IMR-90 (cell line): ENCODE data around the gene PI4KA. TPM values are rescaled to one million over a fixed set of nuclear protein-coding genes. Genes with fewer than 3 reads are reported as not detected.

Experiments used
- ATAC-seq: fragments of 200-7000 bp; cut with Tn5 transposase; 2 replicates; pipeline ENCODE4 v1.9.1; 2020; ENCODE audit warnings: low read depth, mild to moderate bottlenecking, moderate library complexity
- BruUV-seq: library from RNA; stranded (reverse); fragments of 400-500 nt; replicated peaks from 2 replicates; lab custom pipeline; 2021; lab: Mats Ljungman, UMichigan
- CTCF ChIA-PET: fragments of 300-600 bp; formaldehyde crosslinking; extraction: SDS; loops from one replicate; lab custom pipeline; 2021; ENCODE audit warnings: antibody characterized with exemption; lab: Yijun Ruan, JAX
- POLR2A ChIA-PET: fragments of 300-600 bp; sonication (Branson Sonifier 250); formaldehyde crosslinking; loops from one replicate; lab custom pipeline; 2022; ENCODE audit warnings: antibody characterized with exemption; ENCODE audit not compliant: unreplicated experiment; lab: Charles Lee
- DNase-seq: peaks from one replicate; pipeline ENCODE4 v3.0.0; 2013
- H2AFZ ChIP-seq: replicated peaks from 2 replicates; pipeline ENCODE3; 2013; ENCODE audit warnings: low read length, mild to moderate bottlenecking; ENCODE audit not compliant: poor library complexity
- H2AK5ac ChIP-seq: 2 replicates; pipeline ENCODE4 v1.6.1; 2013; ENCODE audit warnings: low read depth, low read length, inconsistent platforms
- H2AK9ac ChIP-seq: replicated peaks from 2 replicates; pipeline ENCODE3; 2013; ENCODE audit warnings: mild to moderate bottlenecking, low read depth, low read length, moderate library complexity; ENCODE audit not compliant: poor library complexity
- H2BK120ac ChIP-seq: 2 replicates; pipeline ENCODE4 v1.6.1; 2013; ENCODE audit warnings: low read depth, low read length, inconsistent platforms
- H2BK15ac ChIP-seq: 3 replicates; pipeline ENCODE4 v1.6.1; 2013; ENCODE audit warnings: low read depth, low read length, inconsistent platforms
- H2BK20ac ChIP-seq: 2 replicates; pipeline ENCODE4 v1.6.1; 2013; ENCODE audit warnings: low read depth, mild to moderate bottlenecking, inconsistent platforms, low read length, moderate library complexity
- H2BK5ac ChIP-seq: 2 replicates; pipeline ENCODE4 v1.6.1; 2013; ENCODE audit warnings: mild to moderate bottlenecking, low read depth, low read length, inconsistent platforms; ENCODE audit not compliant: poor library complexity, severe bottlenecking
- H3K14ac ChIP-seq: replicated peaks from 2 replicates; pipeline ENCODE4 v1.6.1; 2013; ENCODE audit warnings: low read depth, low read length, inconsistent platforms
- H3K18ac ChIP-seq: 2 replicates; pipeline ENCODE4 v1.6.1; 2013; ENCODE audit warnings: low read depth, low read length, control low read depth
- H3K23ac ChIP-seq: 2 replicates; pipeline ENCODE4 v1.6.1; 2013; ENCODE audit warnings: low read depth, low read length, inconsistent platforms
- H3K27ac ChIP-seq: 2 replicates; pipeline ENCODE4 v1.5.1; 2013; ENCODE audit warnings: mild to moderate bottlenecking, control low read depth, low read length; ENCODE audit not compliant: insufficient read depth
- H3K27me3 ChIP-seq: 2 replicates; pipeline ENCODE4 v1.6.1; 2013; ENCODE audit warnings: low read length; ENCODE audit not compliant: control insufficient read depth, insufficient read depth
- H3K36me3 ChIP-seq: 2 replicates; pipeline ENCODE4 v1.6.1; 2013; ENCODE audit warnings: low read length, mixed read lengths; ENCODE audit not compliant: control insufficient read depth, insufficient read depth
- H3K4ac ChIP-seq: 2 replicates; pipeline ENCODE4 v1.6.1; 2013; ENCODE audit warnings: low read depth, low read length, inconsistent platforms
- H3K4me1 ChIP-seq: 2 replicates; pipeline ENCODE4 v1.6.1; 2013; ENCODE audit warnings: low read length, mixed read lengths; ENCODE audit not compliant: control insufficient read depth, insufficient read depth
- H3K4me2 ChIP-seq: 2 replicates; pipeline ENCODE4 v1.6.1; 2013; ENCODE audit warnings: low read depth, mild to moderate bottlenecking, control low read depth, low read length, moderate library complexity
- H3K4me3 ChIP-seq: 2 replicates; pipeline ENCODE4 v1.5.1; 2013; ENCODE audit warnings: low read depth, mild to moderate bottlenecking, control low read depth, low read length, moderate library complexity; ENCODE audit not compliant: insufficient read depth
- H3K56ac ChIP-seq: 2 replicates; pipeline ENCODE4 v1.6.1; 2013; ENCODE audit warnings: low read length, inconsistent platforms; ENCODE audit not compliant: insufficient read depth; ENCODE audit errors: extremely low read depth
- H3K79me1 ChIP-seq, 2 experiments: 2 replicates each; pipeline ENCODE4 v1.6.1; 2013; ENCODE audit warnings: low read length in 2 of 2, inconsistent platforms in 1 of 2, low read depth in 1 of 2
- H3K9ac ChIP-seq: 2 replicates; pipeline ENCODE4 v1.6.1; 2013; ENCODE audit warnings: low read depth, low read length, control low read depth
- H3K9me1 ChIP-seq: 2 replicates; pipeline ENCODE4 v1.6.1; 2013; ENCODE audit warnings: low read length, inconsistent platforms; ENCODE audit not compliant: insufficient read depth
- H3K9me3 ChIP-seq: 2 replicates; pipeline ENCODE4 v1.6.1; 2013; ENCODE audit warnings: low read length; ENCODE audit not compliant: control insufficient read depth, insufficient read depth
- H4K20me1 ChIP-seq: 2 replicates; pipeline ENCODE4 v1.6.1; 2013; ENCODE audit warnings: low read length, inconsistent platforms; ENCODE audit not compliant: insufficient read depth
- H4K5ac ChIP-seq: 2 replicates; pipeline ENCODE4 v1.6.1; 2013; ENCODE audit warnings: mild to moderate bottlenecking, low read depth, low read length, control low read depth
- H4K8ac ChIP-seq, 2 experiments: 2 replicates each; pipeline ENCODE4 v1.6.1; 2013; ENCODE audit warnings: low read depth in 2 of 2, low read length in 2 of 2, control low read depth in 1 of 2, inconsistent platforms in 1 of 2
- H4K91ac ChIP-seq: 2 replicates; pipeline ENCODE4 v1.6.1; 2013; ENCODE audit warnings: low read depth, low read length, inconsistent platforms; ENCODE audit not compliant: insufficient read depth
- FOS ChIP-seq: fragments of 150-350 bp; IDR thresholded peaks from 2 replicates; pipeline ENCODE4 v1.6.1; 2016; ENCODE audit warnings: low read depth, low read length
- MAFK ChIP-seq: IDR thresholded peaks from 2 replicates; pipeline ENCODE4 v1.6.1; 2012; ENCODE audit warnings: low read depth, low read length, improper control_type of control experiment
- WGBS, 2 experiments: methylation state at CpG; one replicate each; pipeline versions ENCODE4 v1.1.5 to v1.1.7; 2013; ENCODE audit warnings: missing lambda C conversion rate in 2 of 2; ENCODE audit not compliant: insufficient read length in 1 of 2; ENCODE audit errors: extremely low coverage in 2 of 2; 5-methylcytosine and 5-hydroxymethylcytosine counted together
- dilution Hi-C: fragments of 300-500 bp; cut with HindIII; formaldehyde crosslinking; loops from one replicate; pipeline ENCODE4 v1.14.3; 2018; ENCODE audit warnings: low sequenced_read_pairs; ENCODE audit not compliant: unreplicated experiment
- in situ Hi-C: fragments of 300-500 bp; cut with MboI; formaldehyde crosslinking; loops from 3 replicates; pipeline ENCODE4 v1.14.3; 2019; ENCODE audit warnings: low sequenced_read_pairs, inconsistent platforms, mixed read lengths
- intact Hi-C: fragments of 100-400 bp; cut with micrococcal nuclease; formaldehyde crosslinking; loops from 2 replicates; pipeline ENCODE4 v1.10.0; 2022
- polyA plus RNA-seq, 3 experiments: library from polyadenylated mRNA; depleted of rRNA; stranded (reverse); fragments of >200 nt; gene quantifications; 2 replicates each; pipeline ENCODE4 v1.2.3, GENCODE V29; 2012; ENCODE audit warnings: low replicate concordance in 1 of 3
- total RNA-seq: library from RNA; depleted of rRNA; stranded (reverse); fragments of >200 nt; gene quantifications from 2 replicates; pipeline ENCODE4 v1.2.3, GENCODE V29; 2012
- TF ChIP-seq, protein P1 (sequence below): fragments of 150-350 bp; IDR thresholded peaks from 2 replicates; pipeline ENCODE4 v1.6.1; 2016; ENCODE audit warnings: low read depth, mild to moderate bottlenecking, low read length, moderate library complexity, borderline replicate concordance

The PI4KA gene
- total and polyA plus RNA-seq, 2 of the 4 experiments (the other 2 are of a cell fraction) = 16.8 to 35.5 TPM

DNA sequence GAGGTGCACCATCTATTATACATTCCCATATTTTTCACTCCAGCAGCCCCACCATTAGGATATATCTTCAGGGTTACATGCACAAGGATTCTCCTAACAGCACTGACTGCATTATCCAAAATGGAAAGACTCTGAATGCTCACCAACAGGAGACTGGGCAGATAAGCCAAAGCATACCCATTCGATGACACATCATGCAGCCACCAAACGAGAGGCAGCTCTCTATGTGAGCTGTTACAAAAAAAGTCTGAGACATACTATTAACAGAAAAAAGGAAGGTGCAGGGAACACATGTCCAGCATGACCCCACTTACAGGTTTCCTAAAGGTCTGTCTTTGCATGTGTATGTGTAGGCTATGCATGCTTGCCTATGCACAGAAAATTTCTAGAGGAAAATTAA lies 97.1 kb downstream of the PI4KA start:
- ChIA-PET POLR2A (no interaction called here), CTCF (interaction anchor here (1.6 kb wide), 1 partner anchor 16 kb away, joined by 4 read pairs; no protein-coding TSS in a partner anchor)
- no peak overlapping the region for H2AK9ac ChIP-seq
- H3K23ac ChIP-seq = no peak overlapping the region
- no peak overlapping the region for H3K14ac ChIP-seq
- no peak overlapping the region for H3K27ac ChIP-seq
- no peak overlapping the region for H3K9ac ChIP-seq
- H3K4me3 ChIP-seq = no peak overlapping the region
- no peak overlapping the region for H4K91ac ChIP-seq
- H2BK15ac ChIP-seq = no peak overlapping the region
- peaks cover 40% of the 10 kb centered on the region for H3K36me3 ChIP-seq
- DNase-seq = peak; percentile 55
- dilution Hi-C loops = no loop called here
- H3K4me1 ChIP-seq = no peaks in the 10 kb centered on the region
- no peak overlapping the region for H3K18ac ChIP-seq
- no peak overlapping the region for H2AK5ac ChIP-seq
- no peaks in the 10 kb centered on the region for H4K20me1 ChIP-seq
- no peak overlapping the region for H3K56ac ChIP-seq
- peaks cover 9% of the 10 kb centered on the region for H3K9me1 ChIP-seq
- no peak overlapping the region for H2BK120ac ChIP-seq
- H3K4me2 ChIP-seq = no peak overlapping the region
- H3K4ac ChIP-seq = no peak overlapping the region
- H2AFZ ChIP-seq = no peak overlapping the region
- no peaks in the 10 kb centered on the region for H3K27me3 ChIP-seq
- H2BK20ac ChIP-seq = no peak overlapping the region
- WGBS, 2 experiments = no CpG with 5 or more reads among the region's 2 CpGs
- H2BK5ac ChIP-seq = no peak overlapping the region
- no peaks in the 10 kb centered on the region for H3K9me3 ChIP-seq
- H4K5ac ChIP-seq = no peak overlapping the region
- in situ Hi-C loops = no loop called here
- ATAC-seq = peak; percentile 94
- 0 out of 4 replicates have a peak, but pooled peaks cover 0 to 5% of the 10 kb centered on the region in 2 experiments for H3K79me1 ChIP-seq
- intact Hi-C loops = no loop called here
- BruUV-seq = no TSS peak
- no peak overlapping the region for H4K8ac ChIP-seq
- TF ChIP-seq, protein P1, sequence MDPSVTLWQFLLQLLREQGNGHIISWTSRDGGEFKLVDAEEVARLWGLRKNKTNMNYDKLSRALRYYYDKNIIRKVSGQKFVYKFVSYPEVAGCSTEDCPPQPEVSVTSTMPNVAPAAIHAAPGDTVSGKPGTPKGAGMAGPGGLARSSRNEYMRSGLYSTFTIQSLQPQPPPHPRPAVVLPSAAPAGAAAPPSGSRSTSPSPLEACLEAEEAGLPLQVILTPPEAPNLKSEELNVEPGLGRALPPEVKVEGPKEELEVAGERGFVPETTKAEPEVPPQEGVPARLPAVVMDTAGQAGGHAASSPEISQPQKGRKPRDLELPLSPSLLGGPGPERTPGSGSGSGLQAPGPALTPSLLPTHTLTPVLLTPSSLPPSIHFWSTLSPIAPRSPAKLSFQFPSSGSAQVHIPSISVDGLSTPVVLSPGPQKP = no peak
- TF ChIP-seq FOS (0 out of 2 replicates have a peak, but pooled peaks have one; percentile 3), MAFK (no peak)
